HG03039 (cell line): Measurements from ENCODE around the gene MST1R.

Experiments used
- ATAC-seq: cut with Tn5 transposase; IDR thresholded peaks from one replicate; pipeline ENCODE4 v1.9.1; 2021; ENCODE audit warnings: mild to moderate bottlenecking, moderate library complexity; ENCODE audit not compliant: unreplicated experiment

MST1R gene

GRCh38 chr3:49879721-49880120 lies 24.0 kb downstream of the MST1R start:
- no peak for ATAC-seq

DNA sequence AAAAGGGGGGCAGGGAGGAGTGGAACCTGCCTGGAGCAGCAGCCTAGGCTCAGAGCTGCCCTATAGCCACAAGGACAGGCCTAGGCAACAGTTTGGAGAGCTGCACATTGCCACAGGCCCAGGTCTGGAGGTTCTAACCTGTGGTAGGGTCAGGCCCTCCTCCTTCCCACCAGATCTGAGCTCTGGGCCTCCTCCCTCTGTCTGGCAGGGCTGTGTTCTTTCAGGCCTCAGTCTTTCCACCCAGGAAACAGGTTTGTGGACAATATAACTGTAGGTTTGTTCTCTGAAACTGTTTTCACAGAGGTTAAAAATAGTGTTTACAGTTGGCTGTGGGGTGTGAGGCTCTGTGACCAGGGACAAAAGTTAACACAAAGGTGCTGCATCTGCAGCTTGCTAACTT lies 25.0 kb downstream of the MST1R start:
- no peak for ATAC-seq

DNA sequence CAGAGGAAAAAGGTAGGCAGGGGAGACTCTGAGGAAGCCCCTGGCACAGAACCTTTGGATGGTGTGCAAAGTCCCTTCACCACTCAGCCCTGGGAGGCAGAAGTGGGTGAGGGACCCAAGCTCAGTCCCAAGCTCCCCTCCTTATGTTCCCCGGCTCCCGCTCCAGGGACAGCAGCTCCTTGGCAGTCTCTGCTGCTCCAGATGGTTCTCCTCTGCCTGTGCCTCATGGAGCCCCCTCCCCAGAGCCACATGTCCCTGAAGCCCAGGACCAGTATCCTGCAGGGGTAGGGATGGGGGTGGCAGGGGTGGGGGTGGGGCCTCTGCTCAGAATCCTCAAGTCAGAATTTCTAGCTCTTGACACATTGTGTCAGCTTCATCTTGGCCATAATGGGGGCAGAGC lies 26.0 kb downstream of the MST1R start:
- no peak for ATAC-seq

DNA sequence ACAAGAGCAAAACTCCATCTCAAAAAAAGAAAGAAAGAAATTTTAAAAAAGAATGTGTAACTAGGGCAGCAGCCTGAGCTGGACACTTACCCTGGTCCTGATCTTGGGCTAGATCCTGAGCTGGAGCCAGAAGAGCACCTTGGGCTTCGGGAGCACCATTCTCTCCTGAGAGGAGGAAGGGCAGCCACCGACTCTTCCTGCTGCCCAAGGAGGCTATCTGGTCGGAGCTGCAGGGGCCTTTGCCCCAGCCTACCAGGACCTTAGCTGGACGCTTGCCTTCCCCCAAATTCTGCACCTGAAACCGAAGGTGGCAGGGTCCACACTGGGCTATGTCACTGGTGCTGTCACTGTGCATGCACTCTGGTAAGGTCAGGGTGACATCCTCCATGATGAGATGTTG lies 27.1 kb downstream of the MST1R start:
- ATAC-seq, result no peak

DNA sequence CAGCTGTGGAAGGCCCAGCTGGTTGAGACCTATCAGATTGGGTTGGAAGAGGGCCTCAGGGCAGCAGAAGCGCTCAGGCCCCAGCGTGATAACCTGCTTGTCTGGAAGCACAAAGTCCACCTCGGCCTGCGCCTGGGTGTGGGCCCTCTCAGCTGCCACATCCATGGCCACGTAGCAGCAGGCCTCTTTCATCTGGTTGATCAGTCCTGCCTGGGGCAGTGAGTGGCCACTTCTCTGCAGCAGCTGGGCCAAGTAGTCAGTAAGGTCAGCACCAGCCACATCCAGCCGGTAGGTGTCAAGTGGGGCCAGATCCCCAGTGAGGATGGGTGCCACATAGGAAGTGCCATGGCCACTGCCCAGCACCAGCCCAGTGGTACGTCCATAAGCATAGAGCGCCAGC lies 30.1 kb downstream of the MST1R start:
- ATAC-seq, result no peak

DNA sequence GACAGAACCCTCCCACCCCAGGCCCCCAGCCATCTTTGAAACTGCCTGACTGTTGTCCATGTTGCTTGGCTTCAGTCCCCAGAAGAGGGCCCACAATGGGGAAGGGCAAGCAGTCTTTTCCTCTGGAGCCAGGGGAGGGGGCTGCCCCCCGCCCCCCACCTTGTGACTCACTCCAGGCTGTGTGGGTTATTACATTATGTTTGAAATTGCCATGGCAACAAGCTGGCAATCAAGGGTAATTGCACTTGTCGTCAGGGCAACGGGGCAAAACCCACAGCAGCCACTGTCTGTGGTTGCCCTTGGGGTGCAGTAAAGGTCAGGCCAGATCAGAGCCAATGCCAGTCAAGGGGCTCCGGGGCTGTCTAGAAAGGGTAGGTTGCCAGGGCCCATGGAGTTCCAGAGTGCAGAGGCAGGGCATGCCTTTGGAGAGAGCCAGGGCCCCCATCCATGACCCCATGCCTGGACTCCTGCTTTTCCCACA lies 30.8 kb downstream of the MST1R start:
- ATAC-seq, result no peak

DNA sequence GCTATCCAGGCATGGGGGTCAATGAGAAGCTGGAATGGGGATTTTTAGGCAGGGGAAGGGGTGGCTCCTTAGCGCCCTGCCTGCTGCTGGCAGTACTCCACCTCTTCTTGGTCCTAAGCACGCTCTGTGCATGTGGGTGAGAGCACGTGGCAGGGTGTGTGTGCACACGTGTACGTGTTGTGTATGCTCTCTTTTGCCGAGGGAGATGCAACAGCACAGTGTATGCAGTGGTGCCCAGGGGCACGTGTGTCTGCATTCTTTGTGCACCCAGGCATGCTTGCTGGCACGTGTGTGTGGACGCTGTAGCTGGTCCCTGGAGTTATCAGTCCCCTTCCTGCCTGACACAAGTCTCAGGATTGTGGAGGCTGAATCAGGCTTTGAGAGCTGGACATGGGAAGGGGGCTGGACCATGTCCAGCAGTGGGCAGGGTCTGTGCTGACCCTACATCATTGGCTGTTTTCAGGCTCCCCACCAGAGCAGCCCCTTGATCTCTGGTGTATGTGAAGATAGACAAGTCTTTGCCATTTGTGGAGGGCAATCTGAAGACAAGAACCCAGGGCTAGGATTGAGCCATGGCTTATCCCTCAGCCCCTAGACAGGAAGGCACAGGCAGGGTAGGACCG lies 32.0 kb downstream of the MST1R start:
- ATAC-seq, result no peak

DNA sequence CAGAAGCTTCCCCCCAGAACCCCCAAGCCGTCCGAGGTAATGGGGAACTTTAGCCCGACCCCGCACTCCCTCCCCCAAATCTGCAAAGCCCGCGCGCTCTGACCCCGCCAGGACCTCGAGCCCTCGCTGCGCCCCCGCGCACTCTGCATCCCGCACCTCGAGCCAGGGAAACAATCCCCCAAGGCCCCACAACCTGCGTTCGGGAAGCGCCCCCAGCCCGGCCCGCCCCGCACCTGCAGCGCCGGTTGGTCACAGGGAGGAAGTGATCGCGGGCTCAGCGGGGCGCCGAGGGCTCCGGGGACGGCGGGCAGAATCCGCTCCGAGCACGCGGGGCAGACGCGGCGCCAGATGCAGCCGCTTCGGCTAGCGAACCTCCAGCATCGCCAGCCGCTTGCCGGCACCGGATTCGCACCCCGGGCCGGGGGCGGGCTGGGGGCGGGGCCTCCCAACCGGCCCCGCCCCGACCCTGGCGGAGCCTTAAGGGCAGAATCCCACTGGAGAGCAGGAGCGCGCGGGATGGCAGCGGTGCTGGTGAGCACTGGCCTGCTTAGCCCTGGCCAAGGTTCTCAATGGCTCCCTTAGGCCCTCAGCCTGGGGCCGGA lies 34.0 kb downstream of the MST1R start, which contains the start of gene CAMKV:
Gene CAMKV, minus strand, starts transcription at position 382 of the 602 bp plus-strand sequence. CDS start 7,518 bp downstream, outside the sequence.
- no peak for ATAC-seq

- ATAC-seq, result no peak
These were observed 34.7 kb downstream of the MST1R start for GRCh38 chr3:49868862-49869466.

DNA sequence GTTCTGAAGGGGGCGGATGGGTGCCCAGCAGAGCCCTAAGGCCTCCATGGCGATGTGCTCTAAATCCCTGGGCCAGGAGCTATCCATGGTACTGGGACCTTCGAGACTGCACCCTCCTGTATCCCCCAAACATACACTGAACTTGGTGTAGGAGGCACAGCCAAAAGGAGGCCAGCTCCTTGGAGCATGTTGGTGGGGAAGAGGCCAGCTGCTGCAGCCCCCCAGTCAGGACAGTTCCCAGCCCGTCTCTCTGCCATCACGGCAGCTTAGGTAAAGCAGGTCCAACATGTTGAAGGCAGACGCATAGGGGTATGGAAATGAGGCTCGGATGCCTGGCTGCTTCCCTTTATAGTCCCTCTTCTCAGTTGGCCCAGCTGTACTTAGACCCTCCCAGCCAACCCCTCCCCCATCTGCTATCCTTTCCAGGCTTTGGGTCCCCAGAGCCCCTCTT lies 35.8 kb downstream of the MST1R start:
- ATAC-seq, result no peak

- no peak for ATAC-seq
These were observed 36.3 kb downstream of the MST1R start for GRCh38 chr3:49867400-49867799.

GRCh38 chr3:49865198-49865784 lies 38.4 kb downstream of the MST1R start:
- no peak for ATAC-seq

DNA sequence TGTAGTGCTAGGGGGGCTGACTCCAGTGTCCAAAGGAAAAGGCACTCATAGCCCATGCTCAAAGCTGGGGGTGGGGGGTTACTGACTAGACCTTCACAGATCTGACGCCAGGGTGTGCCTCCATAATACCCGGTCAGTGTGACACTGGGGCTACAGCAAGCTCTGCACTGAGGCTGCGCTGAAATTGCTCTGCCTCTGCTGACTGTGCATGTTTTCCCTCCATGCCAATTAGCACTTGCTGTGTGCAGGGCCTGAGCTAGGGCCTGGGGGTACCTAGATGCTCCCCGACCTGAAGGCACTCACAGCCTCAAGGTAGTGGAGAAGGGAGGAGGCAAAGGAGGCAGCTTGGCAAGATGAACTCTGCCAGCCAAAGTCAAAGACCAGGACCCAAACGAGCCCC lies 39.2 kb downstream of the MST1R start:
- no peak for ATAC-seq

DNA sequence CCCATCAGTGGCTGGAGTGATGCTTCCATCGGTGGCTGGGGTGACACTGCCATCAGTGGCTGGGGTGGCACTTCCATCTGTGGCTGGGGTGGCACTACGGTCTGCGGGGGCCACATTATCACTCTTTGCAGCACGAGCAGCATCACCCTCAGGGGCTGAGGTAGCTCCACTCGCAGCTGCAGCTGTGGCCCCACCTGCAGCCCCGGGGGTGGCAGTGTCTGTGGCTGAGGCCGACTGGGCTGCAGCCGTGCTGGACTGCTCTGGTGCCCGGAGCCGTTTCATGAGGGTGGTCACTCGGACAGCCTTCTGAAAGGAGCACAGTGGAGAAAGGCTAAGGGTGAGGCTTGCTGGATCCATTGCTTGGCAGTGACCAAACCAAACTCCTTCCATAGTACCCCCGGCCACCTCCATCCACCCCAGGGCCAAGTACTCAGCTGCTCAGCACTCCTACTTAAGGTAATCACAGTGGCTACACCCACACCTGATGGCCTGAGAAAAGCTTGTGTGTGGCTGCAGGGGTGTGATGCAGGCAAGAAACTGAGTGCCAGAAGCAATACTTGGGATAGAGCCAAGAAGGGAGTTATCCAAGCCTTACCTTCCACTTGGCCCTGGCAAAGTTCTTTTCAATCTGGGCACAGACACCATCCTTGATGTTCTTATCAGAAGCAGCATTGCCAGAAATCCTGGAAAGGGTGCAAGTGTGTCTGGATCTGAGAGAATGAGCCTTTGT lies 43.9 kb downstream of the MST1R start:
- ATAC-seq, result no peak

GRCh38 chr3:49856181-49857005 lies 47.3 kb downstream of the MST1R start, which contains the start of gene TRAIP:
TSS of gene TRAIP (minus strand) at chr3:49856564. CDS start at chr3:49856453, 111 bp downstream.
- ATAC-seq, result peak; percentile 87

DNA sequence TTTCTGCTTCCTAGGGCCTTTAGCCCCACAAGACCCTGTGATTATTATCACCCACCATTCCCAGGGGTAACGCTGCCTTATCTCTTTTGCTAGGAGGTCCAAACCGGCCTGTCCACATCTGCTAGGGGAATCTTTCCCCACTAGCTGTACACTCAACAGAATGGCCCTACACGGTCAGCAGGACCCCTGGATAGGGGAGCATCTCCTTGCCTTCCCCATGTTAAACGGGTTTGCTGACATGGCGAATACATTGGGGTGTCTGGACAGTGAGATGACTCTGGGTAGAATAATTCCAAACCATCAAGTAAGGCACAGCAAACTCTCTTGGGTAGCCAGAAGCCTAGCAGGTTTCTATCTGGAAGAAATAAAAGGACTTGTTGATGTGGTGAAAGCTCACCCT lies 48.0 kb downstream of the MST1R start:
- no peak for ATAC-seq

- ATAC-seq, result no peak
These were observed 58.0 kb downstream of the MST1R start for GRCh38 chr3:49845694-49846093.

- no peak for ATAC-seq
These were observed 59.0 kb downstream of the MST1R start for GRCh38 chr3:49844464-49845183.

DNA sequence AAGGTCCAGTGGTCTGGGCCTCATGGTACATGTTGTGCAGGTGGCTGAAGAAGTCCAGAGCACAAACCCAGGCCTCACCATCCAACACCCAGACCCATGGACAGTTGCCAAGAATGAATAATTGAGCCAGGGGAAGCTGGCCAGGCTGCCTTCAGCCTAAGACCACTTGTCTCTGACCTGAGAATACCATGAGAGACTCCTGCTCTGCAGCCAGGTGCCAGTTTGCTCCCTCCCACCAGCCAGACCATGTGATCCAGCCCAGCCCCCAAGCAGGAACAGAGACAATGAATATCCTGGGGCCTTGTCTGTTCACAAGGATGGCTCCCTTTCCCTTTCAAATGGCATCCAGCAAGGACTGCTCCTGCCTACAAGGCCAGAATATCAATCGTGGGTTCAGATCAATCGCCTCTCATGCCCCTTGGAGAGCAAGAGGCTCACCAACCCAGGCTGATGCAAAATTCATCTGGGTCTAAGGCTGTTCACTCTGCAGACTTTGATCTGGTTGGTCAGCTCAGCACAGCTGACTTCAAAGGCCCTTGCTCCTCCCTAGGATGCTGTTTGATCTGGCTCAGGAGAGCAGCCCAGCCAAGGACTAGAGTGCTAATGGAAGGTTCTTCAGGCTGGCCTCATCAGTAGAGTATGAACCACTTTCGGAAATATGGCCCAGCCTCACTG lies 60.7 kb downstream of the MST1R start:
- ATAC-seq, result no peak
